Muscle layer of duodenum (tissue), 2 donors: ENCODE measurements around the gene GAS7.
A peak's percentile ranks its signal among the peaks of the same experiment; 100 is the strongest.

ENCODE experiments used
- H3K27ac ChIP-seq: one replicate; pipeline ENCODE4 v1.7.0; 2013; ENCODE audit warnings: mild to moderate bottlenecking, low read length
- H3K27me3 ChIP-seq: one replicate; pipeline ENCODE4 v1.7.0; 2013; ENCODE audit warnings: low read depth, mild to moderate bottlenecking, control low read depth, low read length
- H3K36me3 ChIP-seq, 2 donors: one replicate each; pipeline ENCODE4 v1.7.0; 2013; ENCODE audit warnings: low read length in 2 of 2, control low read depth in 1 of 2, mild to moderate bottlenecking in 1 of 2; ENCODE audit not compliant: insufficient read depth in 2 of 2, control insufficient read depth in 1 of 2
- H3K4me1 ChIP-seq, 2 donors: one replicate each; pipeline ENCODE4 v1.7.0; 2013; ENCODE audit warnings: low read length in 2 of 2, mild to moderate bottlenecking in 2 of 2, control low read depth in 1 of 2, moderate library complexity in 1 of 2; ENCODE audit not compliant: insufficient read depth in 2 of 2, control insufficient read depth in 1 of 2
- H3K4me3 ChIP-seq, 2 donors: one replicate each; pipeline ENCODE4 v1.7.0; 2013; ENCODE audit warnings: low read length in 2 of 2, low read depth in 1 of 2, mild to moderate bottlenecking in 1 of 2
- H3K9me3 ChIP-seq, 2 donors: one replicate each; pipeline ENCODE4 v1.7.0; 2013; ENCODE audit warnings: low read length in 2 of 2, control low read depth in 1 of 2, mild to moderate bottlenecking in 1 of 2; ENCODE audit not compliant: control insufficient read depth in 1 of 2
- donor health status: healthy.

GAS7 gene

GRCh38 chr17:10117581-10118001 is 80.8 kb downstream of the GAS7 start:
- Histone ChIP-seq H3K36me3 (no peaks in the 10 kb centered on the region), H3K4me3 (no peak overlapping the region), H3K9me3 (no peaks in the 10 kb centered on the region), H3K4me1 (peaks cover 13 to 64% of the 10 kb centered on the region in 2 donors), H3K27ac (no peak overlapping the region), H3K27me3 (no peaks in the 10 kb centered on the region)

- no peak overlapping the region for H3K27ac ChIP-seq
- H3K4me3 ChIP-seq: no peak overlapping the region
- peaks cover 10 to 67% of the 10 kb centered on the region in 2 donors for H3K4me1 ChIP-seq
- no peaks in the 10 kb centered on the region for H3K9me3 ChIP-seq
- no peaks in the 10 kb centered on the region for H3K27me3 ChIP-seq
- no peaks in the 10 kb centered on the region for H3K36me3 ChIP-seq
These were observed 81.5 kb downstream of the GAS7 start for GRCh38 chr17:10116753-10117420.

- Histone ChIP-seq H3K27me3 (no peaks in the 10 kb centered on the region), H3K4me1 (peaks cover 10 to 65% of the 10 kb centered on the region in 2 donors), H3K36me3 (no peaks in the 10 kb centered on the region), H3K4me3 (no peak overlapping the region), H3K9me3 (no peaks in the 10 kb centered on the region), H3K27ac (no peak overlapping the region)
These were observed 82.1 kb downstream of the GAS7 start for GRCh38 chr17:10116267-10116666.

- H3K4me3 ChIP-seq: peak overlapping the region in 1 of 2 donors; percentile 34
- H3K4me1 ChIP-seq: peaks cover 10 to 61% of the 10 kb centered on the region in 2 donors
These were observed 82.9 kb downstream of the GAS7 start for GRCh38 chr17:10115536-10115932.

GRCh38 chr17:10114931-10115535 is 83.4 kb downstream of the GAS7 start:
- Histone ChIP-seq H3K36me3 (no peaks in the 10 kb centered on the region), H3K4me1 (peaks cover 10 to 56% of the 10 kb centered on the region in 2 donors), H3K27ac (peak overlapping the region; percentile 80), H3K9me3 (no peaks in the 10 kb centered on the region), H3K27me3 (no peaks in the 10 kb centered on the region), H3K4me3 (peak overlapping the region in 1 of 2 donors; percentile 34)

More at GRCh38 chr17:10115536-10115932, 82.9 kb downstream of the GAS7 start:
- no peaks in the 10 kb centered on the region for H3K9me3 ChIP-seq
- H3K27ac ChIP-seq: peak overlapping the region; percentile 5
- H3K36me3 ChIP-seq: no peaks in the 10 kb centered on the region
- no peaks in the 10 kb centered on the region for H3K27me3 ChIP-seq

- Histone ChIP-seq H3K27me3 (no peaks in the 10 kb centered on the region), H3K4me1 (peaks cover 10 to 42% of the 10 kb centered on the region in 2 donors), H3K36me3 (no peaks in the 10 kb centered on the region), H3K4me3 (no peak overlapping the region), H3K9me3 (no peaks in the 10 kb centered on the region), H3K27ac (peak overlapping the region; percentile 19)
These were observed 85.4 kb downstream of the GAS7 start for GRCh38 chr17:10112962-10113361.

GRCh38 chr17:10111907-10112452 is 86.4 kb downstream of the GAS7 start:
- Histone ChIP-seq H3K27ac (no peak overlapping the region), H3K27me3 (no peaks in the 10 kb centered on the region), H3K4me1 (peaks cover 10 to 33% of the 10 kb centered on the region in 2 donors)

GRCh38 chr17:10109146-10109545 is 89.3 kb downstream of the GAS7 start:
- H3K36me3 ChIP-seq: no peaks in the 10 kb centered on the region
- H3K9me3 ChIP-seq: no peaks in the 10 kb centered on the region
- H3K27me3 ChIP-seq: no peaks in the 10 kb centered on the region
- H3K4me3 ChIP-seq: no peak overlapping the region
- H3K4me1 ChIP-seq: peaks cover 1 to 18% of the 10 kb centered on the region in 2 donors
- no peak overlapping the region for H3K27ac ChIP-seq

More at GRCh38 chr17:10111907-10112452, 86.4 kb downstream of the GAS7 start:
- Histone ChIP-seq H3K9me3 (no peaks in the 10 kb centered on the region), H3K4me3 (no peak overlapping the region), H3K36me3 (no peaks in the 10 kb centered on the region)

- H3K4me3 ChIP-seq: no peak overlapping the region
- H3K4me1 ChIP-seq: peaks cover 0 to 14% of the 10 kb centered on the region in 2 donors
- H3K36me3 ChIP-seq: no peaks in the 10 kb centered on the region
- H3K27ac ChIP-seq: no peak overlapping the region
- H3K9me3 ChIP-seq: no peaks in the 10 kb centered on the region
- no peaks in the 10 kb centered on the region for H3K27me3 ChIP-seq
These were observed 90.9 kb downstream of the GAS7 start for GRCh38 chr17:10107316-10108165.

GRCh38 chr17:10106067-10106466 is 92.3 kb downstream of the GAS7 start:
- no peaks in the 10 kb centered on the region for H3K36me3 ChIP-seq
- H3K9me3 ChIP-seq: no peaks in the 10 kb centered on the region
- H3K27ac ChIP-seq: peak overlapping the region; percentile 27
- no peak overlapping the region for H3K4me3 ChIP-seq
- no peaks in the 10 kb centered on the region for H3K27me3 ChIP-seq
- H3K4me1 ChIP-seq: peaks cover 0 to 6% of the 10 kb centered on the region in 2 donors

- Histone ChIP-seq H3K9me3 (no peaks in the 10 kb centered on the region), H3K36me3 (no peaks in the 10 kb centered on the region), H3K27me3 (no peaks in the 10 kb centered on the region), H3K4me3 (no peak overlapping the region), H3K27ac (peak overlapping the region; percentile 27), H3K4me1 (peaks cover 0 to 6% of the 10 kb centered on the region in 2 donors)
These were observed 92.8 kb downstream of the GAS7 start for GRCh38 chr17:10105513-10106001.
